Neural cell (in vitro differentiated cells): ENCODE results near the gene PHF12. TPM values are rescaled to one million over a fixed set of nuclear protein-coding genes. Genes with fewer than 3 reads are reported as not detected.

ENCODE experiments used
- H2AFZ ChIP-seq: fragments of 200-600, 300-800 bp; sonication (generic), shearing (Covaris generic); 2 replicates; pipeline ENCODE4 v1.6.0; 2014; ENCODE audit warnings: low read depth, mild to moderate bottlenecking, antibody characterized with exemption, low read length, moderate library complexity
- H3F3A ChIP-seq: fragments of 200-600 bp; shearing (Covaris generic); 2 replicates; pipeline ENCODE4 v1.6.1; 2016; ENCODE audit warnings: mild to moderate bottlenecking, moderate library complexity, mixed read lengths, antibody characterized with exemption, low read length; ENCODE audit not compliant: insufficient read depth, poor library complexity, severe bottlenecking
- H3K27ac ChIP-seq: fragments of 200-600, 300-800 bp; sonication (generic), shearing (Covaris generic); 2 replicates; pipeline ENCODE4 v1.5.1; 2014; ENCODE audit warnings: mild to moderate bottlenecking, low read length, moderate library complexity
- H3K27me3 ChIP-seq: fragments of 300-800, 200-600 bp; sonication (generic), shearing (Covaris generic); 2 replicates; pipeline ENCODE4 v1.6.0; 2014; ENCODE audit warnings: mild to moderate bottlenecking, low read depth, low read length, moderate library complexity; ENCODE audit not compliant: insufficient read depth
- H3K36me3 ChIP-seq: fragments of 300-800, 200-600 bp; sonication (generic), shearing (Covaris generic); 2 replicates; pipeline ENCODE4 v1.5.1; 2014; ENCODE audit warnings: mild to moderate bottlenecking, antibody characterized with exemption, low read length, moderate library complexity; ENCODE audit not compliant: insufficient read depth
- H3K4me2 ChIP-seq: fragments of 300-800, 200-600 bp; sonication (generic), shearing (Covaris generic); 2 replicates; pipeline ENCODE4 v1.6.0; 2014; ENCODE audit warnings: mild to moderate bottlenecking, low read length
- H3K4me3 ChIP-seq: fragments of 300-800, 200-600 bp; sonication (generic), shearing (Covaris generic); 2 replicates; pipeline ENCODE4 v1.5.1; 2014; ENCODE audit warnings: mild to moderate bottlenecking, low read length, moderate library complexity
- H3K79me2 ChIP-seq: fragments of 200-600 bp; shearing (Covaris generic); replicated peaks from 2 replicates; pipeline ENCODE4 v1.6.0; 2014; ENCODE audit warnings: mild to moderate bottlenecking, low read length, moderate library complexity; ENCODE audit not compliant: insufficient read depth
- H3K9ac ChIP-seq: fragments of 300-800, 200-600 bp; sonication (generic), shearing (Covaris generic); 2 replicates; pipeline ENCODE4 v1.6.1; 2016; ENCODE audit warnings: mild to moderate bottlenecking, low read length, mixed read lengths
- H3K9me2 ChIP-seq: fragments of 200-600 bp; shearing (Covaris generic); 2 replicates; pipeline ENCODE4 v1.6.1; 2016; ENCODE audit warnings: mild to moderate bottlenecking, low read length, mixed read lengths; ENCODE audit not compliant: insufficient read depth
- H3K9me3 ChIP-seq: fragments of 200-600, 300-800 bp; sonication (generic), shearing (Covaris generic); 2 replicates; pipeline ENCODE4 v1.6.1; 2016; ENCODE audit warnings: mild to moderate bottlenecking, mixed run types, low read length, moderate library complexity, mixed read lengths
- H4K20me1 ChIP-seq: fragments of 200-600 bp; shearing (Covaris generic); 2 replicates; pipeline ENCODE4 v1.6.1; 2016; ENCODE audit warnings: mild to moderate bottlenecking, mixed run types; ENCODE audit not compliant: insufficient read depth
- EP300 ChIP-seq: fragments of 450-650 bp; conservative IDR thresholded peaks from 2 replicates; pipeline ENCODE4 v1.6.1; 2014; ENCODE audit warnings: antibody characterized with exemption, mild to moderate bottlenecking, moderate library complexity; ENCODE audit not compliant: poor library complexity, severe bottlenecking
- EZH2 ChIP-seq: fragments of 200-600, 300-800 bp; shearing (Covaris generic), sonication (generic); IDR thresholded peaks from 2 replicates; pipeline ENCODE4 v1.6.1; 2014; ENCODE audit warnings: antibody characterized with exemption, low read length, borderline replicate concordance, mild to moderate bottlenecking; ENCODE audit not compliant: insufficient read depth, poor library complexity, severe bottlenecking
- MXI1 ChIP-seq: fragments of 450-650 bp; conservative IDR thresholded peaks from 2 replicates; pipeline ENCODE4 v1.6.1; 2014; ENCODE audit warnings: antibody characterized with exemption, mild to moderate bottlenecking; ENCODE audit not compliant: poor library complexity, severe bottlenecking
- POLR2AphosphoS5 ChIP-seq: IDR thresholded peaks from 2 replicates; pipeline ENCODE4 v1.6.1; 2012
- RAD21 ChIP-seq: fragments of 450-650 bp; conservative IDR thresholded peaks from 2 replicates; pipeline ENCODE4 v1.6.1; 2014; ENCODE audit warnings: antibody characterized with exemption, mild to moderate bottlenecking, moderate library complexity
- REST ChIP-seq: IDR thresholded peaks from 2 replicates; pipeline ENCODE4 v1.6.1; 2012; ENCODE audit warnings: borderline replicate concordance
- SMC3 ChIP-seq: fragments of 450-650 bp; conservative IDR thresholded peaks from 2 replicates; pipeline ENCODE4 v1.6.1; 2014; ENCODE audit warnings: antibody characterized with exemption, mild to moderate bottlenecking, moderate library complexity; ENCODE audit not compliant: poor library complexity
- TAF1 ChIP-seq: IDR thresholded peaks from 2 replicates; pipeline ENCODE4 v1.6.1; 2012; ENCODE audit warnings: low read depth
- polyA plus RNA-seq: library from polyadenylated mRNA; depleted of rRNA; stranded (reverse); fragments of >200 nt; gene quantifications from 2 replicates; pipeline ENCODE4 v1.2.3, GENCODE V29; 2014
- TF ChIP-seq, protein P1 (sequence below): fragments of 450-650 bp; IDR thresholded peaks from 2 replicates; pipeline ENCODE4 v1.5.1; 2014; ENCODE audit warnings: antibody characterized with exemption, mild to moderate bottlenecking, moderate library complexity; ENCODE audit not compliant: poor library complexity, severe bottlenecking

PHF12 gene
- polyA plus RNA-seq, 1 donor from 2014 or later = 10.4 TPM

DNA sequence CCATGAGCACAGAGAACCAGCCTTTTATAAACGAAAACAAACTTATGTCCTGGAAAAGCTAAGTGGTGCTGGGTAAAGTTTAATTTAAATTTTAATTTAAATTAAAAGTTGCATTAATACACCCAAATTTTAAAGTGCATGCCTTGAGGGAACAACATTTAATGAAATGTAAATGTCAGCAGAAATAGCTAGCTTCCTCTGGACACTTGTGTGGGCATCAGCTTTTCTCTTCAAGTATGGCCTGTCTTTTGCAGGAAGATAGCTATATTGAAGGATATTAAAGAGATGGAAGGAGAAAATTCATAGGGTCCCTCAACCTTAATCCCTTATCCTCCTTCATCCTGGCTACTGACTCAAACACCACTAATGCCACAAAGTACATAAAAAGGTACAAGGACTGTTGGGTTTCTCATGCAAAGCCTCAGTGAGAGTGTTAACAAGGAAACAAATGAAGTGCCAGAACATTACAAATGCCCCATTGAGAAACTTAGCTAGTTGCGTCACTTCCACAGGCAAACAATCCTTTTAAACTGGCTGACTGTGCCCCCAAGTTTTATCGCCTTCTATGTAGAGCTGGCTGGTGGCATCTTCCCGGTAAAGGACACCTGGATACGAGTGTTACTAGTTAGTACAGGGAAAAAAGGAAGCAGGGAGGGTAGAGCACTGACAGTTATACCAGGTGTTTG, 14.1 kb downstream of the PHF12 start:
- no peak for TF ChIP-seq REST
- TF ChIP-seq, protein P1, sequence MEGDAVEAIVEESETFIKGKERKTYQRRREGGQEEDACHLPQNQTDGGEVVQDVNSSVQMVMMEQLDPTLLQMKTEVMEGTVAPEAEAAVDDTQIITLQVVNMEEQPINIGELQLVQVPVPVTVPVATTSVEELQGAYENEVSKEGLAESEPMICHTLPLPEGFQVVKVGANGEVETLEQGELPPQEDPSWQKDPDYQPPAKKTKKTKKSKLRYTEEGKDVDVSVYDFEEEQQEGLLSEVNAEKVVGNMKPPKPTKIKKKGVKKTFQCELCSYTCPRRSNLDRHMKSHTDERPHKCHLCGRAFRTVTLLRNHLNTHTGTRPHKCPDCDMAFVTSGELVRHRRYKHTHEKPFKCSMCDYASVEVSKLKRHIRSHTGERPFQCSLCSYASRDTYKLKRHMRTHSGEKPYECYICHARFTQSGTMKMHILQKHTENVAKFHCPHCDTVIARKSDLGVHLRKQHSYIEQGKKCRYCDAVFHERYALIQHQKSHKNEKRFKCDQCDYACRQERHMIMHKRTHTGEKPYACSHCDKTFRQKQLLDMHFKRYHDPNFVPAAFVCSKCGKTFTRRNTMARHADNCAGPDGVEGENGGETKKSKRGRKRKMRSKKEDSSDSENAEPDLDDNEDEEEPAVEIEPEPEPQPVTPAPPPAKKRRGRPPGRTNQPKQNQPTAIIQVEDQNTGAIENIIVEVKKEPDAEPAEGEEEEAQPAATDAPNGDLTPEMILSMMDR = no peak
- no peak for TF ChIP-seq POLR2AphosphoS5
- no peak for TF ChIP-seq MXI1
- no peak for TF ChIP-seq EZH2
- TF ChIP-seq EP300 = no peak
- TF ChIP-seq SMC3 = no peak
- no peak for TF ChIP-seq TAF1
- TF ChIP-seq RAD21 = no peak
- Histone ChIP-seq H3K9ac (no peak overlapping the region), H3K36me3 (no peaks in the 10 kb centered on the region), H3K4me3 (no peak overlapping the region), H3K27me3 (no peaks in the 10 kb centered on the region), H3K4me2 (no peak overlapping the region), H4K20me1 (peaks cover 12% of the 10 kb centered on the region), H3F3A (peaks cover 4% of the 10 kb centered on the region), H3K79me2 (peaks cover 64% of the 10 kb centered on the region), H3K9me2 (no peaks in the 10 kb centered on the region), H2AFZ (no peak overlapping the region), H3K27ac (no peak overlapping the region), H3K9me3 (no peaks in the 10 kb centered on the region)

GRCh38 chr17:28935744-28936460, 15.4 kb downstream of the PHF12 start:
- H3K9me2 ChIP-seq = no peaks in the 10 kb centered on the region

More at GRCh38 chr17:28935744-28936460, 15.4 kb downstream of the PHF12 start:
- peaks cover 12% of the 10 kb centered on the region for H4K20me1 ChIP-seq
- H3K9ac ChIP-seq = no peak overlapping the region
- no peak overlapping the region for H3K4me2 ChIP-seq
- no peaks in the 10 kb centered on the region for H3K27me3 ChIP-seq
- H3K9me3 ChIP-seq = no peaks in the 10 kb centered on the region
- H3K79me2 ChIP-seq = peaks cover 65% of the 10 kb centered on the region
- H3F3A ChIP-seq = peaks cover 4% of the 10 kb centered on the region
- TF ChIP-seq POLR2AphosphoS5 (no peak), SMC3 (no peak), REST (no peak)
- H3K4me3 ChIP-seq = no peak overlapping the region
- no peaks in the 10 kb centered on the region for H3K36me3 ChIP-seq
- H2AFZ ChIP-seq = no peak overlapping the region
- H3K27ac ChIP-seq = no peak overlapping the region
